ENCODE results near the gene GNAT2.
A peak's percentile ranks its signal among the peaks of the same experiment; 100 is the strongest.
"Not testable (repeated sequence)": the region's sequence is repeated elsewhere in the genome, so short reads cannot be mapped to it uniquely, and the experiment has no call there.

GNAT2 gene

GRCh38 chr1:109619576-109620400, at the start of gene GNAT2, which contains the start of gene AMPD2:
TSS of gene GNAT2 (minus strand) at chr1:109619616. CDS start at chr1:109612870, 6,746 bp downstream.
TSS of gene AMPD2 (plus strand) at chr1:109619837. CDS start at chr1:109621176, 1,339 bp downstream.
- DNase-seq: peak; percentile 85

- DNase-seq: peak; percentile 3
Observed at GRCh38 chr1:109668123-109668775, 48.8 kb upstream of the GNAT2 start.

- DNase-seq: peak; percentile 90
Observed at GRCh38 chr1:109667452-109668122, 48.2 kb upstream of the GNAT2 start, which contains the start of gene GSTM2. TSS of gene GSTM2 (plus strand) at chr1:109668057. CDS start at chr1:109668116, 59 bp downstream.

- no peak for DNase-seq
Observed at GRCh38 chr1:109664671-109665070, 45.3 kb upstream of the GNAT2 start.

- DNase-seq: no peak
Observed at GRCh38 chr1:109661391-109661790, 42.0 kb upstream of the GNAT2 start.

- not testable (repeated sequence) for DNase-seq
Observed at GRCh38 chr1:109660691-109661026, 41.2 kb upstream of the GNAT2 start.

- no peak for DNase-seq
Observed at GRCh38 chr1:109659997-109660690, 40.7 kb upstream of the GNAT2 start.

GRCh38 chr1:109659145-109659544, 39.7 kb upstream of the GNAT2 start:
- DNase-seq: no peak

GRCh38 chr1:109658533-109659042, 39.2 kb upstream of the GNAT2 start:
- DNase-seq: no peak

- DNase-seq: no peak
Observed at GRCh38 chr1:109657970-109658369, 38.6 kb upstream of the GNAT2 start.

- DNase-seq: no peak
Observed at GRCh38 chr1:109657395-109657794, 38.0 kb upstream of the GNAT2 start.

GRCh38 chr1:109655615-109656519, 36.5 kb upstream of the GNAT2 start, which contains the start of gene GSTM4:
TSS of gene GSTM4 (plus strand) at chr1:109656099. CDS start at chr1:109656390, 291 bp downstream.
- peak; percentile 81 for DNase-seq

- no peak for DNase-seq
Observed at GRCh38 chr1:109654519-109654918, 35.1 kb upstream of the GNAT2 start.

GRCh38 chr1:109653306-109653705, 33.9 kb upstream of the GNAT2 start:
- DNase-seq: no peak

- no peak for DNase-seq
Observed at GRCh38 chr1:109652402-109652801, 33.0 kb upstream of the GNAT2 start.

- peak; percentile 45 for DNase-seq
Observed at GRCh38 chr1:109650609-109651008, 31.2 kb upstream of the GNAT2 start.

- peak; percentile 61 for DNase-seq
Observed at GRCh38 chr1:109649491-109649914, 30.1 kb upstream of the GNAT2 start.

- DNase-seq: no peak
Observed at GRCh38 chr1:109644670-109645069, 25.3 kb upstream of the GNAT2 start.

- DNase-seq: peak; percentile 71
Observed at GRCh38 chr1:109643385-109644230, 24.2 kb upstream of the GNAT2 start.

GRCh38 chr1:109642626-109643025, 23.2 kb upstream of the GNAT2 start:
- no peak for DNase-seq

Measured in EL (cell line).